Stimulated activated CD8-positive, alpha-beta memory T cell treated with anti-CD3 and anti-CD28 coated beads, Interleukin-12 subunit alpha, Interleukin-12 subunit beta, amount 100 ng/mL, for 24 hours (primary cell): ENCODE measurements around the gene FAM151A.

ENCODE experiments used
- DNase-seq: peaks from one replicate; pipeline ENCODE4 v3.0.0-alpha.2; 2020; ENCODE audit errors: extremely low read depth

The FAM151A gene

GRCh38 chr1:54579337-54579781 is 44.0 kb downstream of the FAM151A start:
- no peak for DNase-seq

GRCh38 chr1:54577612-54578011 is 45.7 kb downstream of the FAM151A start:
- DNase-seq = no peak

DNA sequence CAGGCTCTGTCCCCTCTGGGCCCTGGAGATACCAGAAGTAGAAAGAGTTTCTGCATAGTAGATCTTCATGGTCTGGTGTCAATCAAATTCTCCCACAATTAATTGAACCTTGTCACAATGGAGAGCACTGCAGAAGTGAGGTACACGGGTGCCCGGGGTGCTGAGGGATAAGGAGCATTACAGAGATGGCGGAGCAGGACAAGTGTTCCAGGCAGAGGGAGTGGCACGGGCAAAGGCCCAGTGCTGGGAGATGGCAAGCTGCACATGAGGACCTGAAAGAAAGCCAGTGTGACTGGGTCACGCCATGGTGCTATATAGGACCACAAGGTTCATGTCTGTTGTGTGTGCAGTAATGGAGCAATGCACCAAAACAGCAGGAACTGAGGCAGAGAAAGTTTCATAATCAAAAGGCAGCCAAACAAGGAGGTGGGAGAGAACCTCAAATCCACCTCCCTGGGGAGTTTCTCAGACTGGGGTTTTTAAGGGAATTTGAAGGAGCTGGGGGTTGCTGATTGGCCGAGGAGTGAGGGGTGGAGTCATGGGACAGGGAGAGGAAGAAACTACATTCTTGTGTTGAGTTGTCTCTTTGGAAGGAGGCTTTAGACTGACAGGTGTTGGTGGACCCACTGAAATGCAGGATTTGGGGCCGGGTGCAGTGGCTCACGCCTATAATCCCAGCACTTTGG is 47.6 kb downstream of the FAM151A start:
- no peak for DNase-seq

DNA sequence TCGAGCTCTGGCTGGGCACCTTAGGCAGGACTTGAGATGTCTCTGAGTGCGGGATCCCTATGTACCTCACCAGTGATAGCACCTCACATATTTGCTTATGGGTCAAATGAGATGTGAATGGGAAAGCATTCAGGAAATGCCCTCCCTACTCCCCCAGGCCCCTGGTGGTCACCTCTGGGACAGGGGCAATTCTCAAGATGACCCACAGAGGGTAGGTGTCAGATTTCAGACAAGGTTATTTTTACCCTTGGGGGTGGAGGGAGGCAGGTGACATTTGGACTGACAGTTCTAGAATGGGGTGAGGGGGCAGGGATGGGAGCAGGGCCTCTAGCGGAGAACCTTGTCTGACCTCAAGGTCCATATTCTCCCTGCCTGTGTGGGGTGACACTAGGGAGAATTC is 48.2 kb downstream of the FAM151A start:
- DNase-seq = no peak

DNA sequence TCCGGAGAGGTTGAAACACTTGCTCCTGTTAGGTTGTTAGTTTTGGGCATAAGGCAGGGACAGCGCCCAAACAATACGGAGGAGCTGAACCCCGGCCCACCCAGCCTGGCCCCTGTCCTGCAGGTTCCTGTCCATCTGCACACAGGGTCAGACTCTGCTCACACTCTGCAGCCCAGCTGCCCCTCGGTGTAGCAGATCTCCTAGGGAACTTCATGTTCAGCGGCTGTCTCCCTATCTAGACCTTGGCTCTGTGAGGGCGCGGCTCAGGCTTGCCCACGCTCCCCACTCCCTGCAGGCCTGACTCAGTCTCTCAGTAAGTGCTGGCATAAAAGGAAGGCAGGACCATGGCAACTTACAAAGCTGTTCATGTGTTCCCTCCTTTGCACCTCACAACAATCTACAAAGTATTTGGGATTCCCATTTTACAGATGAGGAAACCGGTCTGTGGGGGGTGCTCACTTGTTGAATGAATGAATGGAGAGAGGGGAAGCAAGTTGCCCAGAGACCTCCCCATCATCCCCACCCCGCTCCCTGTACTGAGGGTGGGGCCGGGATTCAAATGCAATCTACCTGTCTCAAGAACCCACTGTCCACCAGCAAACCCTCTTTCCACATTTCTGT is 49.1 kb downstream of the FAM151A start:
- DNase-seq = no peak

DNA sequence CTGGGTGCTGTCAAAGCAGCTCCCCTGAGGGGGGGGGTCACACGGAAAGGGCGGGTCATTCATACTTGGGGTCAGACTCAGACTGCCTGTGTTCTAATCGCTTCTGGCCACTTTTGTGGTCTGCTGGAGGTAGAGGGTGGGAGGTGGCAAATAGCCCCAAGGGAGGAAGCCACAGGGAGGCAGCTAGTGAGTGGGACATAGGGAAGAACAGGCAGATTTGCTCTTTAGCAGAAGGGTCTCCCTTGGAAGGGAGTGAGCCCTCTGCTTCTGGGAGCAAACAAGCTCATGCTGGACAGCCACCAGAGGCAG is 50.8 kb downstream of the FAM151A start:
- no peak for DNase-seq

DNA sequence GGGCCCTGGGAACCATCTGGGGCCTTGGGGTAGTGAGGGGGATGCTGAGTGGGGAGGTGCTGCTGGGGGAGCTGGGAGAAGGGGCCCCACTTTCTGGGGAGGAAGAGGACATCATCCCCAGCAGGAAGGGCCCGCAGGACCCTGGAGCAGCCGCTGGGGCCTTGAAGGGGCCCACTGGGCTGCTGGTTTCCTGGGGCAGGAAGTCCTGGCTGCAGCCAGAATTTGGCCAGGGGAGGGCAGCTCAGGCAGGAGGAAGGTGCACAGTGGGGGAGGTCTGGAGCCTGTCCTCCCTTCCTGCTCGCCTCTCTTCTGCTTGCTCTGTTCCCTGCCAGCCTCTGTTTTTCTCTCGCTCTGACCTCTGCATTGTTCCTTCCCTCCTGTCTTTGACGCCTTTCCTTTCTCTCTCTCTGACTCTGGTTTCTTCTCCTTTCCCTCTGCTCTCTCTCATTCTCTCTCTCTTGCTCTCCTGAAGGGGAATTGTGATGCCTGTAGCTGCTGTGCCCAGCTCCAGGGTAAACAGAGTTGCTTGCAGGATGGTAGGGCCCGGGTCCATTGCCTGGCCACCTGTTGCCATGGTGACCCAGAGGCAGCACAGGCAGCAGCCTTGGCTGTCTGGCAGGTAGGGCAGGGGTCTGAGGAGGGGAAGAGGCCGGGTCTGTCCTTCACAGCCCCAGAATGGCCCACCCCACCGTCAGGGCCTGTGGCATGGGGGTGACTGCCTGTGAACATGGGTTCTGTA is 51.4 kb downstream of the FAM151A start:
- DNase-seq = no peak

GRCh38 chr1:54571326-54571725 is 52.0 kb downstream of the FAM151A start:
- no peak for DNase-seq

- no peak for DNase-seq
Observed at GRCh38 chr1:54570161-54570560, 53.2 kb downstream of the FAM151A start.

DNA sequence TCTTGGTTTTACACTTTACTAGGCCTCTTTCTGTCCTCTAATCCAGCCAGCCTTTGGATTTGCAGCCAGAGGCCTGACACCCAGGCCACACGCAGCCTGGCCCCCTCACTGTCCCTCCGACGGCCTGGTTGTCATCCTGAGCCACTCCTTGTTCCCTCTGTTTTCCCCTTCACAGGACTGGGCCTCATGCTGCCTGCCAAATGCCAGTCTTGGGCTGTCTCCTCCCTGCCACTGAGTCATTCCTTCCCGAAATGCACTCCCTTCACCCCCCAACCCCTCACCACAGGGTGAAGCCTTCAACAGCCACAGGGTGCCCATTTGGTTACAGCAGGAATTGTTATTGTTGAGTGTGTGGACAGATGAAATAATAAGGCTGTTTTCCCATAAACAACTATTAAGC is 54.0 kb downstream of the FAM151A start:
- DNase-seq = no peak

DNA sequence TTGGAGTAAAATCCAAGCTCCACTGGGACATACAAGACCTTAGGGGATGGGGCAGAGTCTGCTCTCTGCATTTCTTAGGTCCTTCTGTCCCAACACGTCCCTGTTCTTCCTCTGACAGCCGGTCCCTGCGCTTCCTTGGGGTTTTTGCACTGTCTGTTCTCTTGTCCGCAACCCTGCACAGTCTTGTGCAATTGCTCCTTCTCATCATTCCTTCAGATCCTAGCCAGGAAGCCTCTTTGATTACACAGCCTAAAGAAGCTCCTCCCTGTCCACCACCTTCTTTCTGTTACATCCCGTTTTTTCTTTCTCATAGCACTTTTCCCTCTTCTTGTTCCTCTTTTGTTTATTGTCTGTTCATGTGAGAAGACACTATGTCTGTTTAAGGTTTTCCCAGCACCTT is 55.4 kb downstream of the FAM151A start:
- DNase-seq = no peak

DNA sequence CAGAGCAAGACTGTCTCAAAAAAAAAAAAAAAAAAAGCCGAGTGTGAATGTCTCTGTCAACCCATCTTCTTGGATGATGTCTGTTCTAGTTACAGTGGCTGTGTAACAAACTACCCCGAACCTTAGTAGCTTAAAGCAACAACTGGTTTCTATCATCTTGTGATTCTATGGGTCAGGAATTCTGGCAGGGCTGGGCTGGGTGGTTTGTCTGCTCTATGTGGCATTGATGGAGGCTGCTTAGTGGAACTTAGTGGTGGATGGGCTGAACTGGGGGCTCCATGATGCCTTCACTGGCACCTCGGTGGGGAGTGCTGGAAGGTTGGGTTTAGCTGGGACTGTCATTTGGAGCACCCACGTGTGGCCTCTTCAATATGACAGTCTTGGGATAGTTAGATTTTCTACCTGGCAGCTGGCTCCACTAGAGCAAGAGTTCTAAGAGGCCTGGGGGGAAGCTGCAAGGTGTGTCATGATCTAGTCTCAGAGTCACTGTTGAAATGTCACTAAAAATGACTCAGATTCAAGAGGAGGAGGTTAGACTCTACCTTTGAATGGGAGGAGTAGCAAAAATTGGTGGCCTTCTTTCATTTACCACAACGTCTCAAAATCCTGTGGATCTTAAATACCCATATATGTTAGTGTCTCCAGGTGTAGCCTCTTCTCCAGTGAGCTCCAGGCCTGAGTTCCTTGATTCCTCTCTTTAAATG is 56.7 kb downstream of the FAM151A start:
- DNase-seq = no peak

DNA sequence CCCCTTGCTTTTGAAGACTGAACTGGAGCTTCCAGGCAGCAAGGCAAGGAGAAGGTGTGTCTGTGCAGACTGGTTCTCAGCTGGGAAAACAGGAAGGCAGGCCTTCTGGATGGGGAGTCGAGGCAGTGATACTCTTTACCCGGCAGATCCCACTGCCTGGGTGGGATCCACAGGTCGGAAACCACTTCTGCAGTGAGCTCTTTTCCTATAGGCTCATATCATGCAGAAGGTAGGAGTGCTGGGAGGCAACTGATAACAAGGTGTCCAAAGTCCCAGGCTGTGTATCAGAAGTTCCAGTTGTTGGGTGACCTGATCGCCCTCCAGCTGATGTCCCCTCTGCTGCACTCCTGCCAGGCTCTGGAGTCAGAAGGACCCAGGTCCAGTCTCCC is 58.2 kb downstream of the FAM151A start:
- no peak for DNase-seq

GRCh38 chr1:54564312-54565112 is 58.8 kb downstream of the FAM151A start:
- no peak for DNase-seq

DNA sequence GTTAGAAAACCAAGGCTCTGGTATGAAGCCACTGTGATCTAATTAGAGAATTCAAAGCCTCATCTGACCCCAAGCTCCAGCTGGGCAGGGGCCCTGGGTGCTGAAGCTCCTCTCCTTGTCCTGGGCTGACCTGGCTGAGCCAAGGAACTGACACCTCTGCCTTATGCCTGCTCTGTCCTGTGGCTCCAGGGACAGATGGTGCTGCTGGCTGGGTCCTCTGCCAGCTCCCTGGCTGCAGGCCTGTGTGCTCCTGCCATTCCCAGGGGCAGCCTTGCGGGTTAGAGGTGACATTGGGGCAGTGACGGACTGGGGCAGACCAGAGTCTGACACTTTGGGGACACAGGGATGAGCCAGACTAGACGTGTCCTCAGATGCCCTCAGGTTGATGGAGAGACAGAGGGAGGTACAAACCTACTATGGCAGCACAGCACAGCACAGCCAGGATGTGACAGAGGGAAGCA is 63.5 kb downstream of the FAM151A start:
- DNase-seq = no peak
